BE2C (cell line): Measurements from ENCODE around the gene DNAH14.

Source experiments
- DNase-seq: peaks from one replicate; pipeline ENCODE4 v3.0.0-alpha.2; 2020
- H3K27me3 ChIP-seq: fragments of 250-450 bp; sonication (Bioruptor Pico); 2 replicates; pipeline ENCODE4 v1.5.1; 2020; ENCODE audit warnings: mild to moderate bottlenecking
- H3K36me3 ChIP-seq: fragments of 250-450 bp; sonication (Bioruptor Pico); 2 replicates; pipeline ENCODE4 v1.5.1; 2020; ENCODE audit warnings: mild to moderate bottlenecking
- H3K4me1 ChIP-seq: fragments of 250-450 bp; sonication (Bioruptor Pico); 2 replicates; pipeline ENCODE4 v1.5.1; 2020
- H3K4me3 ChIP-seq: 2 replicates; pipeline ENCODE4 v1.5.1; 2011; ENCODE audit warnings: low read depth, low read length
- H3K9me3 ChIP-seq: fragments of 250-450 bp; sonication (Bioruptor Pico); 2 replicates; pipeline ENCODE4 v1.5.1; 2020
- CTCF ChIP-seq: IDR thresholded peaks from 2 replicates; pipeline ENCODE4 v1.5.1; 2012; ENCODE audit warnings: mild to moderate bottlenecking, low read depth, low read length

The DNAH14 gene

GRCh38 chr1:225422031-225422605 is 492.6 kb downstream of the DNAH14 start:
- no peak for TF ChIP-seq CTCF
- DNase-seq, result no peak
- no peak overlapping the region for H3K4me3 ChIP-seq
- H3K4me1 ChIP-seq, result peaks cover 33% of the 10 kb centered on the region
- peaks cover 51% of the 10 kb centered on the region for H3K36me3 ChIP-seq
- H3K9me3 ChIP-seq, result no peaks in the 10 kb centered on the region
- H3K27me3 ChIP-seq, result no peaks in the 10 kb centered on the region

- TF ChIP-seq CTCF, result no peak
- Histone ChIP-seq H3K4me3 (peak overlapping the region; percentile 96; the same call in 1 of the 2 replicates), H3K9me3 (no peaks in the 10 kb centered on the region), H3K36me3 (peaks cover 43% of the 10 kb centered on the region), H3K4me1 (peaks cover 33% of the 10 kb centered on the region), H3K27me3 (no peaks in the 10 kb centered on the region)
- peak; percentile 91 for DNase-seq
These were observed 493.5 kb downstream of the DNAH14 start for GRCh38 chr1:225422795-225423517.

GRCh38 chr1:225423518-225423855 is 494.0 kb downstream of the DNAH14 start:
- H3K4me3 ChIP-seq, result peak overlapping the region; percentile 96
- no peak for TF ChIP-seq CTCF
- no peak for DNase-seq
- H3K9me3 ChIP-seq, result no peaks in the 10 kb centered on the region
- no peaks in the 10 kb centered on the region for H3K27me3 ChIP-seq
- peaks cover 33% of the 10 kb centered on the region for H3K4me1 ChIP-seq
- peaks cover 38% of the 10 kb centered on the region for H3K36me3 ChIP-seq

- TF ChIP-seq CTCF, result no peak
- no peak for DNase-seq
- no peaks in the 10 kb centered on the region for H3K27me3 ChIP-seq
- peaks cover 33% of the 10 kb centered on the region for H3K4me1 ChIP-seq
- H3K9me3 ChIP-seq, result no peaks in the 10 kb centered on the region
- peaks cover 27% of the 10 kb centered on the region for H3K36me3 ChIP-seq
- peak overlapping the region; percentile 96 for H3K4me3 ChIP-seq
These were observed 495.2 kb downstream of the DNAH14 start for GRCh38 chr1:225424562-225425200.

- Histone ChIP-seq H3K27me3 (no peaks in the 10 kb centered on the region), H3K36me3 (peaks cover 21% of the 10 kb centered on the region), H3K9me3 (no peaks in the 10 kb centered on the region), H3K4me1 (peaks cover 33% of the 10 kb centered on the region), H3K4me3 (peak overlapping the region; percentile 96)
- no peak for TF ChIP-seq CTCF
- DNase-seq, result no peak
These were observed 495.8 kb downstream of the DNAH14 start for GRCh38 chr1:225425201-225425786.
